GM18511 (cell line): Measurements from ENCODE around the gene SF3A1.

Experiments used
- ATAC-seq: cut with Tn5 transposase; IDR thresholded peaks from one replicate; pipeline ENCODE4 v1.9.1; 2021; ENCODE audit warnings: mild to moderate bottlenecking, moderate library complexity; ENCODE audit not compliant: unreplicated experiment

Gene SF3A1

GRCh38 chr22:30325065-30325720, 31.5 kb downstream of the SF3A1 start:
- no peak for ATAC-seq

GRCh38 chr22:30324014-30324730, 32.5 kb downstream of the SF3A1 start:
- no peak for ATAC-seq

- no peak for ATAC-seq
Measured at GRCh38 chr22:30323246-30323645, 33.4 kb downstream of the SF3A1 start.

DNA sequence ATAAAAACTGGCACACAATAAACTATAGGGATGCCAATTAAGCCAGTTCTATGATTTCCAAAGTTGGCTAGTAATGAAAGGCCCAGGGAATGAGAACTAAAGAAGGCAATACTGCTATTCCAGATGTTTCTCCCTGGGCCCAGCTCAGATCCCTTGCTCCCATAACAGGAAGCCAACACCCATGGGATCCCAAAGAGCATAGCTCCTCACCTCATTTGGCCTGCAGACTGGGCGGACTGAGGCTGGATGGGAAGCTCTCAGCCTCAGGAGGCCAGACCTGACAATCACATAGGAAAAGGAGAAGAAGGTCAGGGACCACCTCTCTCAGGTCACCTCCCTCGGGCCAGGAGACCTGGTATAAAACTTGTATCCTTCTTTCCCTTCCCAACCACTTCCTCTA, 35.2 kb downstream of the SF3A1 start:
- ATAC-seq = no peak

DNA sequence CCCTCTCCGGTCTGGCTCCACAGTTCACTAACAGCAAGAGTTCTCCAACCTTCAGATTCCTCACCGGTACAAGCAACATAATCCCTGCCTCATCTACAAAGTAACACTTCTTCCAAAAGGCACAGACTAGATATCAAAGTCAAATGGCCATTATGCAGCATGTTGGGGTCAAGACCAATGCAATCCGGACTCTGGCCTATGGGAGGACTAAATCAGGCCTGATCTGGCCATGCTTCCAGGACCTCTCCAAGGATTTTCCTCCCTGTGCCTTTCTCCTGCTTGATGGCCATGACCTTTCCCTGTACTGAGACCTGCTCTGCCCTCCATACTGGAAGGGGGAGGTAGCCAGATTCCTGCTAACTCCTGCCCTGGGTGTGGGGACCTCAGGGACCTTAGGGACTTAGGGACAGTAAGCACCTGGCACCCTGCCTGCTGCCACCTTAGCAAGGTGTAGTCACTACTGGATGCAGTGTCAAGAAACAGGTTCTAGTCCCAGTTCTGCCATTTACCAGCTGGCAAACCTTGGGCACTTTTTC, 36.6 kb downstream of the SF3A1 start:
- ATAC-seq = no peak

GRCh38 chr22:30318799-30319419, 37.8 kb downstream of the SF3A1 start:
- no peak for ATAC-seq

DNA sequence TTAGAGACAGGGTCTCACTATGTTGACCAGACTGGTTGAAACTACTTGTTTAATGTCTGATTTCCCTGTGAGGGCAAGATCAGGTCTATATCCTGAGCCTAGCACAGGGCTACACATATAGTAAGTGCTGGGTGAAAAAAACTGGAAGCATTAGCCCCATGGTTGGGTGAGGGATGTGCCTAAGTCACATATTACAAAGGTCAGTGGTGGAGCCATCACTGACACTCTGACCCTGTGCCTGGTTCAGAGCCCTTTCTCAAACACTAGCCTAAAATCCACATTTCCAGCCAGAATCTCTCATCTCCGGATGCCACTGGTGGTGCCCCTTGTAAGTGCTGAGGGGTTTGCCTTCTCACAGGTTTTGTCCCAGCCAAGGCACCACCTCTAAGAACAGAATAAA, 38.9 kb downstream of the SF3A1 start:
- no peak for ATAC-seq

DNA sequence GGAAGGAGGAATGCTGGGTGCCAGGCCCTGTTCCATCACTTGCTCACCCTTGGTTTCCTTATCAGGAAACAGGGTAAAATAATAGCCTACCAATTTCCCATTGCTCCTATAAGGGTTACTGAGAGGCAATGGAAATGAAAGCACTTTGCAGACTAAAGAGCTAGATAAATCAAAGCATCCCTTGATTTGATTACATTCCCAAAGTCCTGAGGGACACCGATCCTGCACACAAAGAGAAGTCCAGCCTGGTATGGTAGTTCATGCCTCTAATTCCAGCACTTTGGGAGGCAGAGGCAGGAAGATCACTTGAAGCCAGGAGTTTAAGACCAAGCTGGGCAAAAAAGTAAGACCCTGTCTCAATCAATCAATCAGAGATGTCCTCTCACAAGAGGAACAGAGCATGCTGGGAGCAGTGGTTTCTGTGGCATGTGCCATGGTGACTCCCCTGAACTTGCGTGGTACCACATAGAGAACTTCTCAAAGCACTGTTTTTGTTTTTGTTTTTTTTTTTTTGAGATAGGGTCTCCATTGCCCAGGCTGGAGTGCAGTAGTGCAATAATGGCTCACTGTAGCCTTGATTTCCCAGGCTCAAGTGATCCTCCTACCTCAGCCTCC, 40.6 kb downstream of the SF3A1 start:
- ATAC-seq = no peak

DNA sequence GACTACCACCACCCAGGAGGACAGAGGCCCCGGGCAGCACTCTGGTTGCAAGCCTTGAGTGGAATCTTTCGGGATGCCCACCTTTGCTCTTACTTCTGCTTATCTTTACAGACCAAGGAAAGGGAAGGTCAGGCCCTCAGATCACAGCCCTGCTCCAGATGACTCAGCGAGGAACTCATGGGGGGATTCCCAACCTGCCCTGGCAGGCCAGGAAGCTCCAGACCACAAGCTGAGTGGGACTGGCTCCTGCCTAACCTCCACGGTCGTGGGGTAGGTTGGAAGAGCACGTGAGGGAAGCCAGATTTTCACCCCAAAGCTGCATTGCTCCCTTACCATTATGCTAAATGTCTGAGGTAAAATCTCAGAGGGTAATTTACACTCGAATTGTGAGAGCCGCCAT, 41.8 kb downstream of the SF3A1 start:
- ATAC-seq = peak; percentile 50

- ATAC-seq = no peak
Measured at GRCh38 chr22:30313527-30314363, 42.9 kb downstream of the SF3A1 start.

DNA sequence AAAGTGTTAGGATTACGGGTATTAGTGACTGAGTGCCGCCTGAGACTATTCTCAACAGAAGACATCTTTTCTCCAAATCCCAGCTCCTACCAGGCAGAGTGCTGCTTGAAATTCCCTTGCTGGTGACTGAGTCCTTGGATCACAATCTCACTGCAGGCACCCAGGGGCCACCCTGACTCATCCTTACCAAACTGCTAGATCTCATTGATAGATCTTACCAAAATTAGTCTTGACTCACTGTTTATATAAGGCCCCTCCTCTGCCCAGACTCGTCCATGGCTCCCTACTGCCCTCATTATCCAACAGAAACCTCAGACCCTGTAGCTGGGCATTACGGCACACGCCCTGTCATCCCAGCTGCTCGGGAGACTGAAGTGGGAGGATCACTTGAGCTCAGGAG, 44.6 kb downstream of the SF3A1 start:
- no peak for ATAC-seq

- ATAC-seq = no peak
Measured at GRCh38 chr22:30310881-30311771, 45.6 kb downstream of the SF3A1 start.

GRCh38 chr22:30309951-30310741, 46.5 kb downstream of the SF3A1 start:
- ATAC-seq = no peak

DNA sequence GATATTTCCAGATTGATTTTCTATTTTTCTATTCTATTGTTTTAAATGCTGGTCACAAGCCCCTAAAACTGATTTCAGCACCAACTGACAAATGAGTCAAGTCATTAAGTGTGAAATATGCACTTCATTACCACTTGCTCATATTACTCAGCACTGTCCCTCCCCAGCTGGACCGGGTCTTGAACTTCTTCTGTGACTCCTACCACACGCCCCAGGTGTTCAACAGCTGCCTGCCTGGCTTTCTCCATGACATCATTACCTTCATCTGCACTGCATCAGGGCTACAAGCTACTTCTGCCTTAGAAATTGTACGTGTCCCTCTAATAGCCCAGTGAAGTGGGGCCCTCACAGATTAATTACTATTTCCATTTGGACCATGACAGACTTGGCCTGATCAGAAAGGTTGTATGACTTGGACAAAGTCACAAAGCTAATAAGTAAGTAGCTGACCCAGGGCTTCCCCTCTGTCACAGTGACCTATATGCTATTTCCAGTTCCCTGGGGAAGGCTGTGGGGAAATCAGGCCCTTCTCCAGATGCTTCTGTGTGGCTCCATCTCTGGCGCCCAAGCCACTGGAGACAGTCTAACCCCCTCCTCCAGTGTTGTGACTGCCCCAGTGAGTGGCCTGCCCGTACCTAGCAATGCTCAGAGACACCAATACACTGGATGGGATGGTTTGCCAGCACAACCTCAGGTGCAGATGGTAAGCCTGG, 48.0 kb downstream of the SF3A1 start:
- peak; percentile 47 for ATAC-seq

- ATAC-seq = no peak
Measured at GRCh38 chr22:30308093-30308492, 48.6 kb downstream of the SF3A1 start.

- no peak for ATAC-seq
Measured at GRCh38 chr22:30307041-30307574, 49.6 kb downstream of the SF3A1 start.

DNA sequence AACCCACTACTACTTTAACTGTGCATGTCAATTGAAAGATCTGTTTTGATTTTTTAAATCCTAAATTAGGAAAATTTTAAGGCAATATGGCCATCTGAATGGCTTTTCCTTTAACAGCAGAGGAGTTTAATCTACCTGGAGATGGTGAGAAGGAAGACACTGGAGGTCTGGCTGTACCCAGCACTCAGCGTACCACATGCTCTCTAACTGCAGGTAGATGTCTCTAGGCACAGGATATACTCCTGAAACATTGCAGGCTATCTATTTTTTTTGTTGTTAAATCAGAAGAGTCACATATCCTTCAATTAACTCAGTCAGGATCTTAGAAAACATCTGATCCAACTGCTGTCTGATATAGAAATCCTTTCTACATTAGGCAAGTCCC, 50.1 kb downstream of the SF3A1 start:
- no peak for ATAC-seq
